Transverse colon (tissue), 4 donors: ENCODE results near the gene IL1RN. TPM values are rescaled to one million over a fixed set of nuclear protein-coding genes. Genes with fewer than 3 reads are reported as not detected.

ENCODE experiments used
- DNase-seq: peaks from one replicate; pipeline ENCODE4 v3.0.0-alpha.2; 2019
- H3K27ac ChIP-seq, 4 donors: fragments of 200-600 bp; sonication (generic); 2 replicates each; pipeline ENCODE4 v1.5.1; 2016 to 2018; ENCODE audit warnings: inconsistent platforms in 4 of 4
- H3K27me3 ChIP-seq: fragments of 200-600 bp; sonication (generic); 2 replicates; pipeline ENCODE4 v1.5.1; 2017; ENCODE audit warnings: inconsistent platforms
- H3K36me3 ChIP-seq, 4 donors: fragments of 200-600 bp; sonication (generic); 2 replicates each; pipeline ENCODE4 v1.5.1; 2017 to 2019; ENCODE audit warnings: inconsistent platforms in 4 of 4
- H3K4me1 ChIP-seq, 4 donors: fragments of 200-600 bp; sonication (generic); 2 replicates each; pipeline ENCODE4 v1.5.1; 2017 to 2020; ENCODE audit warnings: inconsistent platforms in 4 of 4
- H3K4me3 ChIP-seq, 4 donors: fragments of 200-600 bp; sonication (generic); 1 replicate in 1 of 4; 2 replicates in 3 of 4; pipeline versions ENCODE4 v1.5.1 to v1.6.1; 2017 to 2019; ENCODE audit warnings: inconsistent platforms in 4 of 4
- H3K9me3 ChIP-seq, 2 donors: fragments of 200-600 bp; sonication (generic); 2 replicates each; pipeline ENCODE4 v1.5.1; 2017 to 2019; ENCODE audit warnings: inconsistent platforms in 2 of 2
- CTCF ChIP-seq, 5 experiments: fragments of 200-600 bp in 3 of 5; fragments of 450-650 bp in 2 of 5; sonication (generic) in 3 of 5; IDR thresholded peaks; 1 replicate in 2 of 5; 2 replicates in 3 of 5; pipeline ENCODE4 v1.5.1; 2016 to 2017; ENCODE audit warnings: antibody characterized with exemption in 5 of 5, inconsistent platforms in 3 of 5, mild to moderate bottlenecking in 2 of 5, moderate library complexity in 1 of 5
- EP300 ChIP-seq: sonication (generic); formaldehyde crosslinking; IDR thresholded peaks from one replicate; pipeline ENCODE4 v1.6.1; 2017; ENCODE audit warnings: antibody characterized with exemption, low read depth
- POLR2A ChIP-seq: fragments of 450-650 bp; IDR thresholded peaks from one replicate; pipeline ENCODE4 v1.6.1; 2016; ENCODE audit warnings: antibody characterized with exemption, mild to moderate bottlenecking, moderate library complexity
- POLR2AphosphoS5 ChIP-seq, 3 donors: sonication (generic); formaldehyde crosslinking; IDR thresholded peaks; one replicate each; pipeline ENCODE4 v1.6.1; 2016; ENCODE audit warnings: antibody characterized with exemption in 3 of 3
- WGBS, 2 donors: methylation state at CpG; one replicate each; pipeline ENCODE4 v1.1.5; 2018; ENCODE audit warnings: low coverage in 1 of 2; 5-methylcytosine and 5-hydroxymethylcytosine counted together
- in situ Hi-C, 4 donors: fragments of 200-750 bp; cut with MboI; loops; one replicate each; pipeline versions ENCODE4 v1.15.0 to v1.15.1; 2017; ENCODE audit warnings: low sequenced_read_pairs in 3 of 4, low pct_ligation_motif_present in 1 of 4, low pct_unique_long_range_greater_than_20kb in 1 of 4
- intact Hi-C: fragments of 100-400 bp; cut with DNase I; formaldehyde crosslinking; loops from one replicate; pipeline ENCODE4 v1.15.1; 2023; ENCODE audit warnings: low total_unique reads
- total RNA-seq, 4 donors: library from RNA; depleted of rRNA; stranded (reverse); fragments of >200 nt; gene quantifications; one replicate each; pipeline ENCODE4 v1.1.0, GENCODE V29; 2016

Gene IL1RN
- total RNA-seq, 4 donors from 2014 or later, result 0.40 to 31.8 (median 5.5) TPM

- intact Hi-C loops (no loop called here), in situ Hi-C loops (no loop called here)
- 89 to 98% methylated on average over 7 to 11 of the region's 11 CpGs for WGBS, 2 donors
- no peaks in the 10 kb centered on the region for H3K9me3 ChIP-seq
- no peaks in the 10 kb centered on the region for H3K27me3 ChIP-seq
- peaks cover 0 to 20% (median 5%) of the 10 kb centered on the region in 4 donors for H3K4me1 ChIP-seq
- no peak for TF ChIP-seq CTCF (IDR thresholded peaks at IDR 0.05)
- no peak for TF ChIP-seq POLR2A
- TF ChIP-seq EP300, result no peak
- no peak for TF ChIP-seq POLR2AphosphoS5 (IDR thresholded peaks at IDR 0.05)
- H3K4me3 ChIP-seq, result no peak overlapping the region
- no peak for DNase-seq
- no peaks in the 10 kb centered on the region for H3K36me3 ChIP-seq
- H3K27ac ChIP-seq, result no peak overlapping the region
Observed at GRCh38 chr2:113178069-113178746, 50.8 kb downstream of the IL1RN start.

- no peak overlapping the region for H3K27ac ChIP-seq
- no peak for TF ChIP-seq EP300
- no peak for TF ChIP-seq POLR2AphosphoS5 (IDR thresholded peaks at IDR 0.05)
- TF ChIP-seq CTCF (IDR thresholded peaks at IDR 0.05), result no peak
- TF ChIP-seq POLR2A, result no peak
- in situ Hi-C loops (no loop called here), intact Hi-C loops (no loop called here)
- no peak overlapping the region for H3K4me3 ChIP-seq
- no peaks in the 10 kb centered on the region for H3K27me3 ChIP-seq
- H3K4me1 ChIP-seq, result peaks cover 0 to 17% (median 5%) of the 10 kb centered on the region in 4 donors
- no peaks in the 10 kb centered on the region for H3K36me3 ChIP-seq
- DNase-seq, result no peak
- no peaks in the 10 kb centered on the region for H3K9me3 ChIP-seq
- WGBS, 2 donors, result 71% methylated on average over 4 of the region's 4 CpGs; no CpG with 5 or more reads in 1 of the 2 donors
Observed at GRCh38 chr2:113178891-113179290, 51.5 kb downstream of the IL1RN start.

- H3K27me3 ChIP-seq, result no peaks in the 10 kb centered on the region
- 92 to 94% methylated on average over 7 to 8 of the region's 8 CpGs for WGBS, 2 donors
- H3K9me3 ChIP-seq, result no peaks in the 10 kb centered on the region
- no peak overlapping the region for H3K4me3 ChIP-seq
- intact Hi-C loops, result no loop called here
- DNase-seq, result no peak
- in situ Hi-C loops, result no loop called here
- H3K27ac ChIP-seq, result no peak overlapping the region
- H3K36me3 ChIP-seq, result no peaks in the 10 kb centered on the region
- peaks cover 0 to 17% (median 5%) of the 10 kb centered on the region in 4 donors for H3K4me1 ChIP-seq
- TF ChIP-seq POLR2AphosphoS5 (IDR thresholded peaks at IDR 0.05) (no peak), EP300 (no peak), CTCF (IDR thresholded peaks at IDR 0.05) (no peak), POLR2A (no peak)
Observed at GRCh38 chr2:113179446-113180045, 52.1 kb downstream of the IL1RN start.

GRCh38 chr2:113180131-113180946, 52.9 kb downstream of the IL1RN start:
- no peak overlapping the region for H3K27ac ChIP-seq
- no peak for DNase-seq
- peaks cover 0 to 17% (median 5%) of the 10 kb centered on the region in 4 donors for H3K4me1 ChIP-seq
- TF ChIP-seq POLR2A, result no peak
- TF ChIP-seq POLR2AphosphoS5 (IDR thresholded peaks at IDR 0.05), result no peak
- H3K4me3 ChIP-seq, result no peak overlapping the region
- H3K27me3 ChIP-seq, result no peaks in the 10 kb centered on the region
- in situ Hi-C loops, result no loop called here
- 80 to 90% methylated on average over 5 to 17 of the region's 17 CpGs for WGBS, 2 donors
- intact Hi-C loops, result no loop called here
- H3K36me3 ChIP-seq, result no peaks in the 10 kb centered on the region
- no peaks in the 10 kb centered on the region for H3K9me3 ChIP-seq
